SH-SY5Y (cell line): Measurements from ENCODE around the gene CFAP90.

Experiments
- GATA2 ChIP-seq: IDR thresholded peaks from 2 replicates; pipeline ENCODE4 v1.6.1; 2011; ENCODE audit warnings: mild to moderate bottlenecking, low read depth, low read length
- GATA3 ChIP-seq: IDR thresholded peaks from 2 replicates; pipeline ENCODE4 v1.6.1; 2011; ENCODE audit warnings: low read depth, mild to moderate bottlenecking, low read length, moderate library complexity

CFAP90 gene

DNA sequence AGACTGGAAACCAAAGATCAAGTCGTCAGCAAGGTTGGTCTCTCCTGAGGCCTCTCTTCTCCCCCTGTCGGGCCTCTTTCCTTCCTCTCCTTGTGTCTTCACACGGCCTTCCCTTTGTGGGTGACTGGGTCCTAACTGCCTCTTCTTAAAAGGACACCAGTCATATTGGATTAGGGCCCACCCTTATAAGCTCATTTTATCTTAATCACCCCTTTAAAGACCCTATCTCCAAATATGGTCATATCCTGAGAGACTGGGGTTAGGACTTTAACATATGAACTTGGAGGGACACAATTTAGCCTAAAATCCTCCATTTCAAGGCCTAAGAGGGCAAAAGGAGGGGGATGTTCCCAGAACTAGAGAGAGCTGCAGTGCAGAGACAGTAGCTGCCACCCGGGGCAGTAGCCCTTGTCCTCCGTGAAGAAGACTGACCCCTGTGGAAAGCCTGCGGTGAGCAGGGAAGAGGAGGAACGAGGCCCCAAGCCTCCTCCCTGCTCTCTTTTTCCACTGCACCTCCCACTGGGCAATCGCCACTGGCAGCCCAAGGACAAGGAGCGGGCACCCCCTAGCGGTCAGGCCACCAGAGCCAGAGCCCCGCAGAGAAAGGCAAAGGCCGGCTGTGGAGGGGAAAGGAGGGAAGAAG is 34.9 kb downstream of the CFAP90 start:
- no peak for TF ChIP-seq GATA2
- no peak for TF ChIP-seq GATA3

DNA sequence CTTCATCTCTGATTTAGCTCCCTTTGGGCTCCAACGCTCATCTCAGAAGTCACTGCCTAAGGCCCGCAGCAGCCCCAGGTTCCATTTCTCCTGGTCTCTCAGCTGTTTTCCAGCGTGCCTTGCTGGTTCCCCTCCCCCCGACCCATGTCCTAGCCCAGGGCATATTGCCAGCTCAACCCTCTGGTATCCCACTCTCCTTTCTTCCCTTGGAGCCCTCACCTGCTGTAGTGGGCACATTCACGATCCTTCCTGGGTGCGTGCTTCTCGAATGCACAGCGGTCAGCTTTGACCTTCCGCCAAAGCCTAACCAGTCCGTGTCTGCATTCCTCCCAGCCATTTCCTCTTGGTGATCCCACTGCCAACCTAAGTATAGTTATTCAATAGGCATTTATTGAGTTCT is 36.1 kb downstream of the CFAP90 start:
- TF ChIP-seq GATA2 = no peak
- no peak for TF ChIP-seq GATA3

GRCh38 chr5:7813576-7813975 is 37.4 kb downstream of the CFAP90 start:
- no peak for TF ChIP-seq GATA2
- TF ChIP-seq GATA3 = no peak

- TF ChIP-seq GATA3 = no peak
- no peak for TF ChIP-seq GATA2
Measured at GRCh38 chr5:7813007-7813406, 37.9 kb downstream of the CFAP90 start.

DNA sequence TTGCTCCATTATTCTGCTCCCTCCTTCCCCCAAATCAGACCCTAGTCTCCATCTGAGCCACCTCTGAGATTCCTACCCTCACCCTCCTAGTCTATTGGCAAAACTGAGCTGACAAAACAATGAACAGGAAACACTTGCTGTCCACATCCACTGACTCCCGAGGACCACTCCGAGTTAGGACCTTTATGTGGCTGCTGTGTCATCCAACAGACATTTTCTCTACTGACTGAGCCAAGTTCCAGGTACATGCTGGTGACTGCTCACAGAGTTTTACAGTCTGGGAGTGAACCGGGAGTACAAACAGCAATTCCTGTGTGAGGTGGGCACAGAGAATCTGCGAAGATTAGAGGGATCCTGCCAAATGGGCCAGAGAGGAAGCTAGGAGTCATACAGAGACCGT is 39.2 kb downstream of the CFAP90 start:
- TF ChIP-seq GATA2 (no peak), GATA3 (no peak)

DNA sequence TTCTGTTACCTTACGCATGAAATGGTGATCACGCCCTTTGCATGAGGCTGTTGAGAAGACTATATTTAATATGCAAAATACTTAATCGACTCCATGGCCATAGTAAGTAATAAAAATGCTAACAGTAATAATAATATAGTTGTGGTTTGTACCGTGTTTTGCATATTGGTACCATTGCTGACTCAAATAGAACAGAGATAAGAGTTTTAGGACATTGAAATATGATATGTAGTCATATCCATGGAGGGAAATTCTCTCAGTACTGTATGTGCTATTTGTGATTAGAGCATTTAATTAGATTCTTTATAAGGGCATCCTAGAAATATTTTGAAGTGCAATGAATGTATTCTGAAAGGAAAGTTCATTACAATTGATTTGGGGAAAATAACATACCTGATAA is 41.9 kb downstream of the CFAP90 start:
- TF ChIP-seq GATA3 = no peak
- no peak for TF ChIP-seq GATA2

- TF ChIP-seq GATA3 = no peak
- TF ChIP-seq GATA2 = no peak
Measured at GRCh38 chr5:7805379-7805778, 45.6 kb downstream of the CFAP90 start.

- TF ChIP-seq GATA3 (no peak), GATA2 (no peak)
Measured at GRCh38 chr5:7803937-7804336, 47.0 kb downstream of the CFAP90 start.

DNA sequence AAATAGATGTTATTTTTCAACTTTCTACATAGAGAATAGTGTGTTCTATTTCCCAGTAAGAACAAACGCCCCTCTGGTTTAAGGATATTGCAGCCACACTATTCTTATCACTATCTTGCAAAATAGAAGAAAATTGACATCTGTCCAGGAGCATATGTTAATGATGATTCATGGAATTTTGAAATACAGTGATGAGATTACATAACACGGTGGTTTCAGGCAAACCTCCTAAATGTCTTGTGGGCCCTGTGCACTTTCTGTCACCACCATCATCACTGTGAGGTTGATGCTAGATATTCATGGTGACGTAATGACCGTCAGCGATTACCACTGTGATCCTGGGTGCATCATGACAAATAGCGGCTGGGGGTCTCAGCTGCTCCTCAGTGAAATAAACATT is 48.1 kb downstream of the CFAP90 start:
- TF ChIP-seq GATA2 (no peak), GATA3 (no peak)

GRCh38 chr5:7801891-7802614 is 48.9 kb downstream of the CFAP90 start:
- no peak for TF ChIP-seq GATA3
- no peak for TF ChIP-seq GATA2

DNA sequence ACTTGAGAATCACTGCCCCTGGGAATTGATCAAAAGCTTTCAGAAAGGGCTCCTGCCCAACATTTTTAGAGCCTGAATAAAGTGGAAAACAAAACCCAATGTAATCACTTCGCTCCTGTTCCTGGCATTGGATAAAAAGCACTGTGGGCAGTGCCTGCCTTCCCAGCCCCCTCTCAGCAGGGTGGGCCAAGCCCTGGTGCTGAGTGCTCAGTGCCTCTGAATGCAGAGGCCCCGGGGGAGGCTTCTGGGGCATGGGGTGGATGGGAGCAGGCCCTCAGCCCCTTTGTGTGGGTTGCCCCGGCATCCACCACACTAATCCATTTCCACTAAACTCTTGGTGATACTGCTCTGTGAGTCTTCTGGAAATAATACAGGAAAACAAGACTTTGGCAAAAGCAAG is 55.6 kb downstream of the CFAP90 start:
- TF ChIP-seq GATA2 (no peak), GATA3 (no peak)

- TF ChIP-seq GATA3 = no peak
- no peak for TF ChIP-seq GATA2
Measured at GRCh38 chr5:7794823-7795222, 56.1 kb downstream of the CFAP90 start.

DNA sequence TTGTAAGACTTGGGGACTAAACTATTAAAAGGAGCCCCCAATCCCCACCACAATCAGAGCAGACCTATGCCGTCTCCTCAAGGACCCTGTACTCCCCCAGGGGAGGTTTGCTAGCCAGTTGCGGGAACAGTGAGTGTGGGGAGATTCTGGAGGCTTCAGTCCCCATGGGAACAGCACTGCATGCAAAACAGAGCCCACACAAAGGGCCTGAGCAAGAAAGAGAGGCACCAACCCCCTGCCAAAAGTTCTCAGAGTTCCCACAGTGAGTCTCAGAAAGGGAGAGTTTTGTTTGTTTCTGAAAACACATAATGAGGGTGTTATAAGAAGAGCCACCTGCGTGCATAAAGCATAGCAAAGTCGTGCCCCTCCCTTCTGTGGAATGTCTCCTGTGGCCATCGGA is 56.6 kb downstream of the CFAP90 start:
- no peak for TF ChIP-seq GATA2
- no peak for TF ChIP-seq GATA3

- TF ChIP-seq GATA3 = no peak
- TF ChIP-seq GATA2 = no peak
Measured at GRCh38 chr5:7793895-7794294, 57.0 kb downstream of the CFAP90 start.

GRCh38 chr5:7789567-7789966 is 61.4 kb downstream of the CFAP90 start:
- TF ChIP-seq GATA2 (no peak), GATA3 (no peak)
